HEK293 (cell line): Measurements from ENCODE around the gene ZSCAN26.

Experiments
- ZBTB11 ChIP-seq: fragments of 450-650 bp; formaldehyde crosslinking; conservative IDR thresholded peaks from 2 replicates; pipeline ENCODE4 v1.5.1; 2016; ENCODE audit warnings: low read depth, missing biosample characterization, missing genetic modification characterization
- ZNF473 ChIP-seq: fragments of 450-650 bp; formaldehyde crosslinking; IDR thresholded peaks from 2 replicates; pipeline ENCODE4 v1.5.1; 2017; ENCODE audit warnings: missing biosample characterization, missing genetic modification characterization
- ZNF707 ChIP-seq: fragments of 450-650 bp; formaldehyde crosslinking; IDR thresholded peaks from 2 replicates; pipeline ENCODE4 v1.5.1; 2016; ENCODE audit warnings: missing biosample characterization, missing genetic modification characterization
- ZNF776 ChIP-seq: fragments of 450-650 bp; formaldehyde crosslinking; IDR thresholded peaks from 2 replicates; pipeline ENCODE4 v1.5.0; 2017; ENCODE audit warnings: missing biosample characterization, missing genetic modification characterization, borderline replicate concordance
- TF ChIP-seq, protein P1 (sequence below): fragments of 450-650 bp; formaldehyde crosslinking; IDR thresholded peaks from 2 replicates; pipeline ENCODE4 v1.5.1; 2016; ENCODE audit warnings: missing biosample characterization, missing genetic modification characterization
- TF ChIP-seq, protein P2 (sequence below): fragments of 450-650 bp; formaldehyde crosslinking; IDR thresholded peaks from 2 replicates; pipeline ENCODE4 v1.5.1; 2016; ENCODE audit warnings: missing biosample characterization, missing genetic modification characterization

- TF ChIP-seq ZNF707 (tag by site-specific recombination) (no peak), ZNF473 (tag by site-specific recombination) (no peak), ZNF776 (tag by site-specific recombination) (no peak), ZBTB11 (tag by site-specific recombination) (no peak)
- TF ChIP-seq, protein P1, sequence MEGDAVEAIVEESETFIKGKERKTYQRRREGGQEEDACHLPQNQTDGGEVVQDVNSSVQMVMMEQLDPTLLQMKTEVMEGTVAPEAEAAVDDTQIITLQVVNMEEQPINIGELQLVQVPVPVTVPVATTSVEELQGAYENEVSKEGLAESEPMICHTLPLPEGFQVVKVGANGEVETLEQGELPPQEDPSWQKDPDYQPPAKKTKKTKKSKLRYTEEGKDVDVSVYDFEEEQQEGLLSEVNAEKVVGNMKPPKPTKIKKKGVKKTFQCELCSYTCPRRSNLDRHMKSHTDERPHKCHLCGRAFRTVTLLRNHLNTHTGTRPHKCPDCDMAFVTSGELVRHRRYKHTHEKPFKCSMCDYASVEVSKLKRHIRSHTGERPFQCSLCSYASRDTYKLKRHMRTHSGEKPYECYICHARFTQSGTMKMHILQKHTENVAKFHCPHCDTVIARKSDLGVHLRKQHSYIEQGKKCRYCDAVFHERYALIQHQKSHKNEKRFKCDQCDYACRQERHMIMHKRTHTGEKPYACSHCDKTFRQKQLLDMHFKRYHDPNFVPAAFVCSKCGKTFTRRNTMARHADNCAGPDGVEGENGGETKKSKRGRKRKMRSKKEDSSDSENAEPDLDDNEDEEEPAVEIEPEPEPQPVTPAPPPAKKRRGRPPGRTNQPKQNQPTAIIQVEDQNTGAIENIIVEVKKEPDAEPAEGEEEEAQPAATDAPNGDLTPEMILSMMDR (tag by site-specific recombination) = no peak
- TF ChIP-seq, protein P2, sequence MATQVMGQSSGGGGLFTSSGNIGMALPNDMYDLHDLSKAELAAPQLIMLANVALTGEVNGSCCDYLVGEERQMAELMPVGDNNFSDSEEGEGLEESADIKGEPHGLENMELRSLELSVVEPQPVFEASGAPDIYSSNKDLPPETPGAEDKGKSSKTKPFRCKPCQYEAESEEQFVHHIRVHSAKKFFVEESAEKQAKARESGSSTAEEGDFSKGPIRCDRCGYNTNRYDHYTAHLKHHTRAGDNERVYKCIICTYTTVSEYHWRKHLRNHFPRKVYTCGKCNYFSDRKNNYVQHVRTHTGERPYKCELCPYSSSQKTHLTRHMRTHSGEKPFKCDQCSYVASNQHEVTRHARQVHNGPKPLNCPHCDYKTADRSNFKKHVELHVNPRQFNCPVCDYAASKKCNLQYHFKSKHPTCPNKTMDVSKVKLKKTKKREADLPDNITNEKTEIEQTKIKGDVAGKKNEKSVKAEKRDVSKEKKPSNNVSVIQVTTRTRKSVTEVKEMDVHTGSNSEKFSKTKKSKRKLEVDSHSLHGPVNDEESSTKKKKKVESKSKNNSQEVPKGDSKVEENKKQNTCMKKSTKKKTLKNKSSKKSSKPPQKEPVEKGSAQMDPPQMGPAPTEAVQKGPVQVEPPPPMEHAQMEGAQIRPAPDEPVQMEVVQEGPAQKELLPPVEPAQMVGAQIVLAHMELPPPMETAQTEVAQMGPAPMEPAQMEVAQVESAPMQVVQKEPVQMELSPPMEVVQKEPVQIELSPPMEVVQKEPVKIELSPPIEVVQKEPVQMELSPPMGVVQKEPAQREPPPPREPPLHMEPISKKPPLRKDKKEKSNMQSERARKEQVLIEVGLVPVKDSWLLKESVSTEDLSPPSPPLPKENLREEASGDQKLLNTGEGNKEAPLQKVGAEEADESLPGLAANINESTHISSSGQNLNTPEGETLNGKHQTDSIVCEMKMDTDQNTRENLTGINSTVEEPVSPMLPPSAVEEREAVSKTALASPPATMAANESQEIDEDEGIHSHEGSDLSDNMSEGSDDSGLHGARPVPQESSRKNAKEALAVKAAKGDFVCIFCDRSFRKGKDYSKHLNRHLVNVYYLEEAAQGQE (tag by site-specific recombination) = no peak
Observed at GRCh38 chr6:28269492-28269891, 2.5 kb downstream of the ZSCAN26 start.
